ENCODE data around the gene THEMIS.

DNA sequence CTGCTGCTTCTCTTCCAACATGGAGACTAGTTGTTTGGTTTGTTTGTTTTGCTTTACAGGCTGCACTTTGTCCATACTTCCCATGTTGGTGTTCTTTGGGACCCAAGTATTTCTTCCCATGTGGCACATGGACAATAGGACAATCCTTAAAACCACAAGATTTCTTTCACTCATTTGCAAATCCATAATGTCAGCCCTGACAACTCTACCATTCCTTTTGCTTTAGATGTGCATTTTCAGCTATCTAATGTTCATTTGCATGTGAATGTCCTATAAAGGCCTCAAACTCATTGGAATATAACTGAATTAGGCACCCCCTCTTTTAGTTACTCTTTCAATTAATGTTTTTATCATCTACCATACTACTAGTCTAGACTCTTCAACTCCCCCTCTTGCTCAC is 16.7 kb downstream of the THEMIS start:
- TF ChIP-seq, protein P1, sequence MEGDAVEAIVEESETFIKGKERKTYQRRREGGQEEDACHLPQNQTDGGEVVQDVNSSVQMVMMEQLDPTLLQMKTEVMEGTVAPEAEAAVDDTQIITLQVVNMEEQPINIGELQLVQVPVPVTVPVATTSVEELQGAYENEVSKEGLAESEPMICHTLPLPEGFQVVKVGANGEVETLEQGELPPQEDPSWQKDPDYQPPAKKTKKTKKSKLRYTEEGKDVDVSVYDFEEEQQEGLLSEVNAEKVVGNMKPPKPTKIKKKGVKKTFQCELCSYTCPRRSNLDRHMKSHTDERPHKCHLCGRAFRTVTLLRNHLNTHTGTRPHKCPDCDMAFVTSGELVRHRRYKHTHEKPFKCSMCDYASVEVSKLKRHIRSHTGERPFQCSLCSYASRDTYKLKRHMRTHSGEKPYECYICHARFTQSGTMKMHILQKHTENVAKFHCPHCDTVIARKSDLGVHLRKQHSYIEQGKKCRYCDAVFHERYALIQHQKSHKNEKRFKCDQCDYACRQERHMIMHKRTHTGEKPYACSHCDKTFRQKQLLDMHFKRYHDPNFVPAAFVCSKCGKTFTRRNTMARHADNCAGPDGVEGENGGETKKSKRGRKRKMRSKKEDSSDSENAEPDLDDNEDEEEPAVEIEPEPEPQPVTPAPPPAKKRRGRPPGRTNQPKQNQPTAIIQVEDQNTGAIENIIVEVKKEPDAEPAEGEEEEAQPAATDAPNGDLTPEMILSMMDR (IDR thresholded peaks at IDR 0.05 in 4 of 5, conservative IDR thresholded peaks at IDR 0.05 in 1 of 5): no peak
- no peak for TF ChIP-seq POLR2A (IDR thresholded peaks at IDR 0.05)
